RWPE1 (cell line): ENCODE measurements around the gene GFRA1.

Experiments used
- CTCF ChIA-PET: fragments of 350-600 bp; sonication (Branson Sonifier 250); formaldehyde crosslinking; extraction: SDS; loops from one replicate; lab custom pipeline; 2021; lab: Yijun Ruan, JAX
- POLR2A ChIA-PET: fragments of 400-600 bp; formaldehyde crosslinking; extraction: SDS; loops from one replicate; lab custom pipeline; 2020; ENCODE audit warnings: antibody characterized with exemption; ENCODE audit not compliant: low non-redundant PET; lab: Yijun Ruan, JAX
- DNase-seq: peaks from one replicate; pipeline ENCODE4 v3.0.0; 2012; ENCODE audit warnings: low spot score
- H3K27ac ChIP-seq: fragments of 450-650 bp; 2 replicates; pipeline ENCODE4 v1.5.1; 2017
- TF ChIP-seq, protein P1 (sequence below): fragments of 450-650 bp; conservative IDR thresholded peaks from 2 replicates; pipeline ENCODE4 v1.5.1; 2017; ENCODE audit warnings: low read depth, mild to moderate bottlenecking

Gene GFRA1

DNA sequence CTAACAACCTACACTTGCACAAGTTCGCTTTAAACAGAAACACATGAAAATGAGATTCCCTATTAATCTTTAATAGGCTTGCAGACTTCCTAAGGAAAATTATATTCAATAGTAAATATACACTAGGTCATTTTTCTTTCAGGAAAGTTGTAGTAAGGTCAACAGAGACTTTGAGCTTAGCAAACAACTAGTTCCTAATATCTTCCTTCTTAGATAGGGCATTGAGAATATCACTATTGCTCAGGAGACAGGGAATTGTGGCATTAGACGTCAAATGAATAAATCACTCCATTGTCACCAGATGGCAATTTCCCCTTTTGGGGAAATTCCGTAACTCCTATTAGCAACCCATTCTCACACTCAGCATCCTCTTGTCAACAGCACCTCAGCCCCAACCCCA, 164.9 kb downstream of the GFRA1 start:
- POLR2A ChIA-PET: no interaction called here
- H3K27ac ChIP-seq: no peak overlapping the region
- CTCF ChIA-PET: no interaction called here
- TF ChIP-seq, protein P1, sequence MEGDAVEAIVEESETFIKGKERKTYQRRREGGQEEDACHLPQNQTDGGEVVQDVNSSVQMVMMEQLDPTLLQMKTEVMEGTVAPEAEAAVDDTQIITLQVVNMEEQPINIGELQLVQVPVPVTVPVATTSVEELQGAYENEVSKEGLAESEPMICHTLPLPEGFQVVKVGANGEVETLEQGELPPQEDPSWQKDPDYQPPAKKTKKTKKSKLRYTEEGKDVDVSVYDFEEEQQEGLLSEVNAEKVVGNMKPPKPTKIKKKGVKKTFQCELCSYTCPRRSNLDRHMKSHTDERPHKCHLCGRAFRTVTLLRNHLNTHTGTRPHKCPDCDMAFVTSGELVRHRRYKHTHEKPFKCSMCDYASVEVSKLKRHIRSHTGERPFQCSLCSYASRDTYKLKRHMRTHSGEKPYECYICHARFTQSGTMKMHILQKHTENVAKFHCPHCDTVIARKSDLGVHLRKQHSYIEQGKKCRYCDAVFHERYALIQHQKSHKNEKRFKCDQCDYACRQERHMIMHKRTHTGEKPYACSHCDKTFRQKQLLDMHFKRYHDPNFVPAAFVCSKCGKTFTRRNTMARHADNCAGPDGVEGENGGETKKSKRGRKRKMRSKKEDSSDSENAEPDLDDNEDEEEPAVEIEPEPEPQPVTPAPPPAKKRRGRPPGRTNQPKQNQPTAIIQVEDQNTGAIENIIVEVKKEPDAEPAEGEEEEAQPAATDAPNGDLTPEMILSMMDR: no peak
- DNase-seq: no peak

DNA sequence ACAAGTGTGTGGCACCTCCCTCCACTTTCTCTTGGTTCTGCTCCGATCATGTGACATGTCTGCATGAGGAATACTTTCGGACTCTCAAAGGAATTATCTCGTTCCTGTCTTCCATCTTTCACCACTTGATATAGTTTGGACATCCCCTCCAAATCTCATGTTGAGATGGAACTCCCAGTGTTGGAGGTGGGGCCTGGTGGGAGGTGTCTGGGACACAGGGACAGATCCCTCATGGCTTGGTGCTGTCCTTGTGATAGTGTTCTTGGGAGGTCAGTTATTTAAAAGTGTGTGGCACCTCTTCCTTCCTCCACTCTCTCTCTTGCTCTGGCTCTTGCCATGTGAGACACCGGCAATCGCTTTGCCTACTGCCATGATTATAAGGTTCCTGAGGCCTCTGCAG, 166.4 kb downstream of the GFRA1 start:
- CTCF ChIA-PET: no interaction called here
- TF ChIP-seq, protein P1: no peak
- POLR2A ChIA-PET: no interaction called here
- no peak for DNase-seq
- no peak overlapping the region for H3K27ac ChIP-seq

- DNase-seq: no peak
- CTCF ChIA-PET: interaction anchor here (0.6 to 1.2 kb wide), 2 partner anchors 16 to 20 kb away, joined by 4 read pairs; no protein-coding TSS in a partner anchor
- H3K27ac ChIP-seq: no peak overlapping the region
- TF ChIP-seq, protein P1: no peak
- POLR2A ChIA-PET: no interaction called here
These were observed 167.7 kb downstream of the GFRA1 start for GRCh38 chr10:116105264-116105663.

- CTCF ChIA-PET: no interaction called here
- DNase-seq: no peak
- POLR2A ChIA-PET: no interaction called here
- TF ChIP-seq, protein P1: no peak
- H3K27ac ChIP-seq: no peak overlapping the region
These were observed 168.6 kb downstream of the GFRA1 start for GRCh38 chr10:116104210-116104932.

DNA sequence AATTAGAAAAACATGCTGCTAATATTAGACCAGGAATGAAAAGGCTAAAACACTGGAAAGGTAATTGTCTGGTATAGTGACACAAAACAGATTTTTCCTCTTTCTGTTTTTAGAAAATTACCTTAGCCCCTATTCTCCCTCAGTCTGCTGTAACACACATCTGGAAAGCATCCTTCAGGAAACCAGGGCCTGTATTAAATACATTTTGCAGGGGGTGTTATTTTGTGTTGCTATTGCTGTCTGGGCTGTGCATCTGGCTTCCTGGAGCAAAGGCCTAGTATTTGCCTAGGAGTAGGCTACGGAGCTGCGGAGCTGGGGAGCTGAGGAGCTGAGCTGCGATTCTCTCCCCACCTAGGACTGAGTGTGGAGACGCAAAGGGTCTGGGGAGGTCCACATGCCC, 169.3 kb downstream of the GFRA1 start:
- DNase-seq: no peak
- no peak overlapping the region for H3K27ac ChIP-seq
- TF ChIP-seq, protein P1: no peak
- POLR2A ChIA-PET: no interaction called here
- CTCF ChIA-PET: no interaction called here

GRCh38 chr10:116101616-116102315, 171.2 kb downstream of the GFRA1 start:
- POLR2A ChIA-PET: no interaction called here
- CTCF ChIA-PET: no interaction called here

More at GRCh38 chr10:116101616-116102315, 171.2 kb downstream of the GFRA1 start:
- DNase-seq: no peak
- H3K27ac ChIP-seq: no peak overlapping the region
- TF ChIP-seq, protein P1: no peak
